Measurements from ENCODE around the gene TTBK1. TPM values are rescaled to one million over a fixed set of nuclear protein-coding genes. Genes with fewer than 3 reads are reported as not detected.

Gene TTBK1
- polyA plus RNA-seq, 1 donor from 2014 or later = 4.2 TPM

- no peak overlapping the region for H3K4me2 ChIP-seq (ENCODE audit: low read length)
- H4K20me1 ChIP-seq (ENCODE audit: insufficient read depth) = no peaks in the 10 kb centered on the region
- H3K27me3 ChIP-seq (ENCODE audit: insufficient read depth, low read depth, low read length) = no peaks in the 10 kb centered on the region
- H2AFZ ChIP-seq (ENCODE audit: low read depth, low read length) = no peak overlapping the region
- TF ChIP-seq SMC3 (conservative IDR thresholded peaks at IDR 0.05; ENCODE audit: poor library complexity) (no peak), MXI1 (conservative IDR thresholded peaks at IDR 0.05; ENCODE audit: poor library complexity, severe bottlenecking) (no peak), TAF1 (IDR thresholded peaks at IDR 0.05; ENCODE audit: low read depth) (no peak), CTCF (IDR thresholded peaks at IDR 0.05; ENCODE audit: poor library complexity, severe bottlenecking) (no peak), EZH2 (IDR thresholded peaks at IDR 0.05; ENCODE audit: borderline replicate concordance, insufficient read depth, low read length, poor library complexity, severe bottlenecking) (no peak), RAD21 (conservative IDR thresholded peaks at IDR 0.05) (no peak), POLR2AphosphoS5 (IDR thresholded peaks at IDR 0.05) (no peak), EP300 (conservative IDR thresholded peaks at IDR 0.05; ENCODE audit: poor library complexity, severe bottlenecking) (no peak), REST (IDR thresholded peaks at IDR 0.05; ENCODE audit: borderline replicate concordance) (no peak)
- peaks cover 10% of the 10 kb centered on the region for H3K36me3 ChIP-seq (ENCODE audit: insufficient read depth, low read length)
- no peaks in the 10 kb centered on the region for H3F3A ChIP-seq (ENCODE audit: insufficient read depth, low read length, poor library complexity, severe bottlenecking)
- no peak overlapping the region for H3K9ac ChIP-seq (ENCODE audit: low read length)
- H3K9me3 ChIP-seq (ENCODE audit: low read length) = no peaks in the 10 kb centered on the region
- no peak overlapping the region for H3K27ac ChIP-seq (ENCODE audit: low read length)
- H3K4me3 ChIP-seq (ENCODE audit: low read length) = no peak overlapping the region
- no peaks in the 10 kb centered on the region for H3K9me2 ChIP-seq (ENCODE audit: insufficient read depth, low read length)
- H3K79me2 ChIP-seq (replicated peaks; ENCODE audit: insufficient read depth, low read length) = no peaks in the 10 kb centered on the region
Observed at GRCh38 chr6:43335469-43335868, 92.2 kb downstream of the TTBK1 start.

- Histone ChIP-seq H4K20me1 (ENCODE audit: insufficient read depth) (no peaks in the 10 kb centered on the region), H3K4me3 (ENCODE audit: low read length) (no peak overlapping the region)
Observed at GRCh38 chr6:43336382-43336781, 93.1 kb downstream of the TTBK1 start.

More at GRCh38 chr6:43336382-43336781, 93.1 kb downstream of the TTBK1 start:
- H3K36me3 ChIP-seq (ENCODE audit: insufficient read depth, low read length) = peaks cover 5% of the 10 kb centered on the region
- H3K9me3 ChIP-seq (ENCODE audit: low read length) = no peaks in the 10 kb centered on the region
- H3K27ac ChIP-seq (ENCODE audit: low read length) = no peak overlapping the region
- TF ChIP-seq MXI1 (conservative IDR thresholded peaks at IDR 0.05; ENCODE audit: poor library complexity, severe bottlenecking) = no peak
- TF ChIP-seq RAD21 (conservative IDR thresholded peaks at IDR 0.05) = no peak
- no peak for TF ChIP-seq EZH2 (IDR thresholded peaks at IDR 0.05; ENCODE audit: borderline replicate concordance, insufficient read depth, low read length, poor library complexity, severe bottlenecking)
- TF ChIP-seq REST (IDR thresholded peaks at IDR 0.05; ENCODE audit: borderline replicate concordance) = no peak
- no peak for TF ChIP-seq CTCF (IDR thresholded peaks at IDR 0.05; ENCODE audit: poor library complexity, severe bottlenecking)
- TF ChIP-seq POLR2AphosphoS5 (IDR thresholded peaks at IDR 0.05) = no peak
- TF ChIP-seq EP300 (conservative IDR thresholded peaks at IDR 0.05; ENCODE audit: poor library complexity, severe bottlenecking) = no peak
- TF ChIP-seq SMC3 (conservative IDR thresholded peaks at IDR 0.05; ENCODE audit: poor library complexity) = no peak
- H3K9ac ChIP-seq (ENCODE audit: low read length) = no peak overlapping the region
- no peaks in the 10 kb centered on the region for H3K79me2 ChIP-seq (replicated peaks; ENCODE audit: insufficient read depth, low read length)
- no peaks in the 10 kb centered on the region for H3F3A ChIP-seq (ENCODE audit: insufficient read depth, low read length, poor library complexity, severe bottlenecking)
- no peak overlapping the region for H2AFZ ChIP-seq (ENCODE audit: low read depth, low read length)
- H3K9me2 ChIP-seq (ENCODE audit: insufficient read depth, low read length) = no peaks in the 10 kb centered on the region
- no peak overlapping the region for H3K4me2 ChIP-seq (ENCODE audit: low read length)
- no peaks in the 10 kb centered on the region for H3K27me3 ChIP-seq (ENCODE audit: insufficient read depth, low read depth, low read length)

Measured in neural cell (in vitro differentiated cells).